Choroid plexus epithelial cell (primary cell): ENCODE results near the gene ANKRD29.
"Not testable (repeated sequence)": the region's sequence is repeated elsewhere in the genome, so short reads cannot be mapped to it uniquely, and the experiment has no call there.

Experiments
- DNase-seq: peaks from one replicate; pipeline ENCODE4 v3.0.0-alpha.2; 2010; ENCODE audit warnings: low read depth
- H3K4me3 ChIP-seq: 2 replicates; pipeline ENCODE4 v1.5.1; 2011; ENCODE audit warnings: low read depth, mild to moderate bottlenecking, control low read depth, low read length, moderate library complexity
- TF ChIP-seq, protein P1 (sequence below): conservative IDR thresholded peaks from 2 replicates; pipeline ENCODE4 v1.5.1; 2011; ENCODE audit warnings: low read depth, mild to moderate bottlenecking, control low read depth, inconsistent platforms, low read length, moderate library complexity

The ANKRD29 gene

GRCh38 chr18:23560186-23560585, 102.5 kb downstream of the ANKRD29 start:
- no peak overlapping the region for H3K4me3 ChIP-seq
- no peak for DNase-seq
- TF ChIP-seq, protein P1, sequence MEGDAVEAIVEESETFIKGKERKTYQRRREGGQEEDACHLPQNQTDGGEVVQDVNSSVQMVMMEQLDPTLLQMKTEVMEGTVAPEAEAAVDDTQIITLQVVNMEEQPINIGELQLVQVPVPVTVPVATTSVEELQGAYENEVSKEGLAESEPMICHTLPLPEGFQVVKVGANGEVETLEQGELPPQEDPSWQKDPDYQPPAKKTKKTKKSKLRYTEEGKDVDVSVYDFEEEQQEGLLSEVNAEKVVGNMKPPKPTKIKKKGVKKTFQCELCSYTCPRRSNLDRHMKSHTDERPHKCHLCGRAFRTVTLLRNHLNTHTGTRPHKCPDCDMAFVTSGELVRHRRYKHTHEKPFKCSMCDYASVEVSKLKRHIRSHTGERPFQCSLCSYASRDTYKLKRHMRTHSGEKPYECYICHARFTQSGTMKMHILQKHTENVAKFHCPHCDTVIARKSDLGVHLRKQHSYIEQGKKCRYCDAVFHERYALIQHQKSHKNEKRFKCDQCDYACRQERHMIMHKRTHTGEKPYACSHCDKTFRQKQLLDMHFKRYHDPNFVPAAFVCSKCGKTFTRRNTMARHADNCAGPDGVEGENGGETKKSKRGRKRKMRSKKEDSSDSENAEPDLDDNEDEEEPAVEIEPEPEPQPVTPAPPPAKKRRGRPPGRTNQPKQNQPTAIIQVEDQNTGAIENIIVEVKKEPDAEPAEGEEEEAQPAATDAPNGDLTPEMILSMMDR = no peak

DNA sequence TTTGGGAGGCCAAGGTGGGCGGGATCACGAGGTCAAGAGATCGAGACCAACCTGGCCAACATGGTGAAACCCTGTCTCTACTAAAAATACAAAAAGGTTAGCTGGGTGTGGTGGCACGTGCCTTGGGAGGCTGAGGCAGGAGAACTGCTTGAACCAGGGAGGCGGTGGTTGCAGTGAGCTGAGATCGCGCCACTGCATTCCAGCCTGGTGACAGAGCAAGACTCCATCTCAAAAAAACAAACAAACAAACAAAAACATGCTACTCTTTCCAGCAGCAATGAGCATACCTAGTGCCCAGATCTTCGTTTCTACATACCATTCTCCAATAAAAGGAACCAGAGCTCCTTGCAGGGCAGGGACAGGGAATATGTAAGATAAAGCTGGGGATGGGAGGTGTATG, 105.2 kb downstream of the ANKRD29 start:
- DNase-seq, H3K4me3 ChIP-seq: not testable (repeated sequence)

- no peak overlapping the region for H3K4me3 ChIP-seq
- no peak for DNase-seq
- TF ChIP-seq, protein P1 = no peak
Observed at GRCh38 chr18:23556145-23556780, 106.4 kb downstream of the ANKRD29 start.

- DNase-seq = no peak
- H3K4me3 ChIP-seq = no peak overlapping the region
- TF ChIP-seq, protein P1 = no peak
Observed at GRCh38 chr18:23553887-23554286, 108.8 kb downstream of the ANKRD29 start.

- TF ChIP-seq, protein P1 = no peak
- no peak for DNase-seq
- H3K4me3 ChIP-seq = no peak overlapping the region
Observed at GRCh38 chr18:23552505-23552904, 110.2 kb downstream of the ANKRD29 start.

- DNase-seq = no peak
- no peak overlapping the region for H3K4me3 ChIP-seq
- TF ChIP-seq, protein P1 = no peak
Observed at GRCh38 chr18:23551978-23552377, 110.7 kb downstream of the ANKRD29 start.

- H3K4me3 ChIP-seq = no peak overlapping the region
- TF ChIP-seq, protein P1 = no peak
- DNase-seq = no peak
Observed at GRCh38 chr18:23550898-23551297, 111.8 kb downstream of the ANKRD29 start.
